Measurements from ENCODE around the gene PTPN11.

The PTPN11 gene

DNA sequence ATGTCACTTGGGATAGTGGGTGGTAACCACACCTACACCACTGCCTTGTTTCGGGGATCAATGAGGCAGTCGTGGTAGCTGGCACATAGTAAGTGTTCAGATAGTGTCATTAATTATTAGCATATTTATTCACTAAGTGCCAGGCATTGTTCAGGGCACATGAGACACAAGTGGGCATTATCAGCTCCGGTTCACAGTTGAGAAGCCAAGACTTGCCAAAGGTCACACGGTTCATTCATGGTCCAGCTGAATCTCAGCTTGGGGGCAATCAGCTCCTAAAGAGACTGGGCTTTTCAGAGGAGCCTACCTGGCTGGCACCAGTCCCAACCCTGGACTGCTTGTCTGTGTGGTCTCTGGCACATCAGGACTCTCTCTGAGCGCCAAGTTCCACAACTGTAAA is 121.3 kb downstream of the PTPN11 start:
- no peak for DNase-seq (ENCODE audit: low spot score)

DNA sequence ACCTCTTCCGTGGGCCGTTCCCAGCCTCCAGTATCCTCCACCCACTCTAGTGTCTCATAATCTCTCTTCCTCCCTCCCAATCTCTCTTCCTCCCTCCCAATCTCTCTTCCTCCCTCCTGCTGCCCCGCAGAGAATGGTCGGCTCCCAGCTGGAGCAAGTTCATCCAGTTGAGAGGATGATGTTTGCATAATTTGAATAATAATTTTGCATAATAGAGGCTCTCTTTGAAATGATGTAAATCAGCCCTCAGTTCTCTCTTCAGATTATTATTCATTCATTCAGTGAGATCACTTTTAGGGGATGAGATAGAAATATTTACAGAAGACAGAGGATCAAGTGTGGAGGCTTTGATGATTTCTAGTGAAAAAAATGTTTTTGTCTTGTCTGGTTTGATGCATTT is 125.0 kb downstream of the PTPN11 start:
- DNase-seq (ENCODE audit: low spot score) = no peak

GRCh38 chr12:112546339-112546738 is 127.6 kb downstream of the PTPN11 start:
- DNase-seq (ENCODE audit: low spot score) = no peak

DNA sequence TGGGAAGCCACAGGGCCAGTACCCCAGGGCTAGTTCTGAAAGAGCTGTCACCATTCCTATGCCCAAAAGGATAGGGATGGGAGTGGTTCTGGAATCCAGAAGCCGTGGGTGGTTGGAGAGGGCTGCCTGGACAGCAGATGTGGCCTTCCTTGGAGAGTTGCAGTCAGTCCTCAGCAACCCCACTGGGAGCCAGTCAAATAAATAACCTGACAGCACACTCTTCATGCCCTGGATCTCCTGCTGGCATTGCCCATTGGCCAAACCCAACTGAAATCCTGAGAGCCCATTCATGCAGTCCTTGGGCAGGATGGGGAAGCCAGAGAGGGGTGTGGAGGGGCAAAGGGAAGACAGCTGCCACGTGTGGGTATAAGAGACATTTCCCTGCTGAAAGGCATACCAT is 128.2 kb downstream of the PTPN11 start:
- no peak for DNase-seq (ENCODE audit: low spot score)

- no peak for DNase-seq (ENCODE audit: low spot score)
These were observed 130.3 kb downstream of the PTPN11 start for GRCh38 chr12:112549031-112549430.

GRCh38 chr12:112551681-112552080 is 132.9 kb downstream of the PTPN11 start:
- no peak for DNase-seq (ENCODE audit: low spot score)

DNA sequence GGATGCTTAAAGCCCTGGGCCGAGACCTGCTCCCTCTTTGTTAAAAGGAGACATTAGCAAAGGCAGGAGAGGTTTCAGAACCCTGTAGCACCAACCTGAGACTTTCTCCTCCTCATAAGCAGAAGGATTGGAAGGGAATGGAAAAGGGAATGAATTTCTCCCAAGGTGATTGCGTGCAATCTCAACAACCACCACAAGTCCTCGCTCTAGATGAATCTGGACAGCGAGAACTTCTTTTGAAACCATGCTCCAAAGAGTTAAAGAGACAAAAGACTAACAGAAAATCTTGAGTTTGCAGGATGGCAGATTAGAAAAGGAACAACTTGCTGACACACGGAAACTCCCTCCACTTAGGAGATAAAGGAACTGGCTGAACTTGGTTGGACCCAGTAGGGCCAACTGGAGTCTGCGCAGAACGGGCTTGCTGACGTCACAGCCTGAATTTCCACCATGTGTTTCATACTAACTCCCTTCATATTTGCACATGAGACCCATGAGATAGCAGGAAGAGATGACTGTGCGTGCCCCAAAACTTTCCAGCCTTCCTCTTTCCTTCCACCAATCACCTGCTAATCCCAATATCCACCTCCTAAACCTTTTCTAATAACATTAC is 137.0 kb downstream of the PTPN11 start:
- DNase-seq (ENCODE audit: low spot score) = no peak

DNA sequence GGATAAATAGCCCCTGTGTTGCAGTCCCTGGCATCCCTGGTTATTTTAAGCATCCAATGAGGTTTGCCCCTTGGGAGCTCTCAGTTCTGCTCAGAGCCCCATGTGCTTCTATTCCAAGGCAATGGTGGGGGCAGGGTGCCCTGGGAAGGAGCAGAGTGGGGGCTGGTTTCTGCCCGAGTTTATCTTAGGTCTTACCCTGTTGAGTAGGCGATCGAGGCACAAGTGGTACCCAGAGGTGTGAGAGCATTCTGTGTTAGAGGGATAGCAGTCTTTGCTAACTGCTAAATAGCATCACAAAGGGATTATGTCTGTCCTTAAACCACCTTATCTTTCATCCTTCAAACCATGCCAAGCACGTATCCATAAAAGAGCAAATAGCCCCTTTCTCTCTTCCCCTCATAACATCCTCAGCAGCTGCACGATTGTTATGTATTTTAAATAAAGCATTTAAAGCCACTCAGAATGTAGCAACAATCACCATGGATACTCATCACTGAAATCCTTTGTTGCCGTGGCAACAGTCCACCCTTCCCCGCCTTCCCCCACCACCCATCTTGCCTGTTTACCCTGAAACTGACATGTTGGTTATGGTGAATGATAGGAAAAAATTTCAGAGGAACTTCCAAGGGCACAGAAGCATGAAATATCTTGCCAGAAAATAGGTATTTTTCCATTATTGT is 139.3 kb downstream of the PTPN11 start:
- DNase-seq (ENCODE audit: low spot score) = no peak

Measured in SK-N-DZ (cell line).